ENCODE measurements around the gene ASB18.

DNA sequence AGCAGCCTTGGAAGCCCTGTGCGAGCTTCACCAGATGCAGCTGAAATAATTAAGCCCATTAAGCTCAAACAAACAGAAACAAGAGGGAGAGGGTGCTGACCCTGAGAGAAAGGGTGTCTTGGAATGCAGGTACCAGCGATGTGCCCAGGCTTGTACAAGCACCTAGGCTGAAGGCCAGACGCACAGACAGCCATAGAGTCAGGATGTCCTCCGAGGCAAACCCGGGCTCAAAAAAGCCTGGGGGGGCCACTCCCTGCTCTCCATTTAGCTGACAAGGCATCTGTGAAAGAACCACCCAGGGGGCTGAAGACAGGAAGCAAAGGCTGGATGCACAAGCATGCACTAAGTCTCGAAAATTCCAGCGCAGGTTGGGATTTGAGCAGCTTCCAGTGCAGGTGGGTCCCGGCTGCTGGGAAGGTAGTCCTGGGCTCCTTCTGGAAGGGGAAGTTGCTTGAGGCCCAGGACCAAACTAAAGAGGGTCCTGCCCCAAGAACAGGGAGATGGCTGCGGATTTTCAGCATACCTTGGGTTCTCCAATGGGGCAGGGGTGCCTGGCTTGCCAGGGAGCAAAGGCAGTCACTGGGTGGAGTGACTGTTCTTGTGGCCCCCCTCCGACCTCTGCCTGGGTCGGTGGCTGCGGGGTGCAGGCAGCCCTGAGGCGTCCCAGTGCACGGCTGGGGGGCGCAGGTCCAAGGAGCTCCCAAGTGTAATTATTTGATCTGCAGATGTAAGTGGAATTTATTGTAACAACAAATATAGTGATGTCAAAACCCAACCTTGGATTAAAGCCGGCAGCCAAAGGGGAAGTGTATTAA is 102.0 kb downstream of the ASB18 start:
- TF ChIP-seq, protein P1, sequence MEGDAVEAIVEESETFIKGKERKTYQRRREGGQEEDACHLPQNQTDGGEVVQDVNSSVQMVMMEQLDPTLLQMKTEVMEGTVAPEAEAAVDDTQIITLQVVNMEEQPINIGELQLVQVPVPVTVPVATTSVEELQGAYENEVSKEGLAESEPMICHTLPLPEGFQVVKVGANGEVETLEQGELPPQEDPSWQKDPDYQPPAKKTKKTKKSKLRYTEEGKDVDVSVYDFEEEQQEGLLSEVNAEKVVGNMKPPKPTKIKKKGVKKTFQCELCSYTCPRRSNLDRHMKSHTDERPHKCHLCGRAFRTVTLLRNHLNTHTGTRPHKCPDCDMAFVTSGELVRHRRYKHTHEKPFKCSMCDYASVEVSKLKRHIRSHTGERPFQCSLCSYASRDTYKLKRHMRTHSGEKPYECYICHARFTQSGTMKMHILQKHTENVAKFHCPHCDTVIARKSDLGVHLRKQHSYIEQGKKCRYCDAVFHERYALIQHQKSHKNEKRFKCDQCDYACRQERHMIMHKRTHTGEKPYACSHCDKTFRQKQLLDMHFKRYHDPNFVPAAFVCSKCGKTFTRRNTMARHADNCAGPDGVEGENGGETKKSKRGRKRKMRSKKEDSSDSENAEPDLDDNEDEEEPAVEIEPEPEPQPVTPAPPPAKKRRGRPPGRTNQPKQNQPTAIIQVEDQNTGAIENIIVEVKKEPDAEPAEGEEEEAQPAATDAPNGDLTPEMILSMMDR (IDR thresholded peaks at IDR 0.05), result no peak
- TF ChIP-seq POLR2A (IDR thresholded peaks at IDR 0.05) (no peak), EP300 (IDR thresholded peaks at IDR 0.05) (no peak)

Data from tibial nerve (tissue), 4 donors.